Aortic smooth muscle cell (primary cell): Measurements from ENCODE around the gene TIGD6. TPM values are rescaled to one million over a fixed set of nuclear protein-coding genes. Genes with fewer than 3 reads are reported as not detected.

Experiments
- total RNA-seq: library from RNA; depleted of rRNA; stranded (reverse); fragments of >200 nt; gene quantifications from 2 replicates; pipeline ENCODE4 v1.2.3, GENCODE V29; 2014

The TIGD6 gene
- total RNA-seq, result 6.2 and 7.3 TPM in 2 replicates

GRCh38 chr5:150000256-150000989 lies at the start of gene TIGD6, which contains the start of gene HMGXB3:
Gene TIGD6 (minus strand): TSS chr5:150000654. CDS start chr5:149996348, 4,306 bp downstream.
Gene HMGXB3 (plus strand): TSS chr5:150000739. CDS start chr5:150004853, 4,114 bp downstream.

GRCh38 chr5:149960272-149961185 lies 39.9 kb downstream of the TIGD6 start, which contains the start of gene SLC26A2:
Gene SLC26A2 (plus strand): TSS chr5:149960758. CDS start chr5:149977653, 16,895 bp downstream.

GRCh38 chr5:149944666-149945065 lies 55.8 kb downstream of the TIGD6 start, which contains the start of gene PDE6A:
Gene PDE6A (minus strand): TSS chr5:149944793. CDS start chr5:149944673, 120 bp downstream.

Other genes with a start within 250 kb of the TIGD6 start
- not detected in 2 replicates for gene PDE6A, start 55.9 kb downstream of the TIGD6 start, total RNA-seq
- gene SLC26A2, start 39.9 kb downstream of the TIGD6 start, total RNA-seq, result 14.5 and 15.1 TPM in 2 replicates
- 32.6 and 35.1 TPM in 2 replicates for gene HMGXB3, start 85 bp upstream of the TIGD6 start, total RNA-seq
- gene CSF1R, start 85.9 kb upstream of the TIGD6 start, total RNA-seq, result under 0.01 TPM in 1 of 2 replicates, not detected in the other
- 159 and 206 TPM in 2 replicates for gene PDGFRB, start 155.2 kb upstream of the TIGD6 start, total RNA-seq
- 0.12 and 0.13 TPM in 2 replicates for gene CDX1, start 166.1 kb upstream of the TIGD6 start, total RNA-seq
- 0.06 TPM in 1 of 2 replicates, not detected in the other for gene SLC6A7, start 189.4 kb upstream of the TIGD6 start, total RNA-seq